HUES6 (cell line): ENCODE measurements around the gene ACAD10.
A peak's percentile ranks its signal among the peaks of the same experiment; 100 is the strongest.
"Not testable (repeated sequence)": the region's sequence is repeated elsewhere in the genome, so short reads cannot be mapped to it uniquely, and the experiment has no call there.

ENCODE experiments used
- H3K27ac ChIP-seq: 2 replicates; pipeline ENCODE4 v1.7.0; 2013; ENCODE audit warnings: low read depth, mild to moderate bottlenecking, low read length, inconsistent platforms
- H3K27me3 ChIP-seq: 2 replicates; pipeline ENCODE4 v1.6.1; 2013; ENCODE audit warnings: low read length; ENCODE audit not compliant: control insufficient read depth, insufficient read depth
- H3K36me3 ChIP-seq: 2 replicates; pipeline ENCODE4 v1.6.1; 2013; ENCODE audit warnings: low read length; ENCODE audit not compliant: control insufficient read depth, insufficient read depth
- H3K4me1 ChIP-seq: 2 replicates; pipeline ENCODE4 v1.6.1; 2013; ENCODE audit warnings: low read length; ENCODE audit not compliant: control insufficient read depth, insufficient read depth
- H3K4me3 ChIP-seq: 2 replicates; pipeline ENCODE4 v1.5.1; 2013; ENCODE audit warnings: low read depth, low read length
- H3K9ac ChIP-seq: one replicate; pipeline ENCODE4 v1.6.1; 2013; ENCODE audit warnings: mild to moderate bottlenecking, low read length
- H3K9me3 ChIP-seq: 2 replicates; pipeline ENCODE4 v1.6.1; 2013; ENCODE audit warnings: low read depth, low read length; ENCODE audit not compliant: control insufficient read depth, insufficient read depth

The ACAD10 gene

DNA sequence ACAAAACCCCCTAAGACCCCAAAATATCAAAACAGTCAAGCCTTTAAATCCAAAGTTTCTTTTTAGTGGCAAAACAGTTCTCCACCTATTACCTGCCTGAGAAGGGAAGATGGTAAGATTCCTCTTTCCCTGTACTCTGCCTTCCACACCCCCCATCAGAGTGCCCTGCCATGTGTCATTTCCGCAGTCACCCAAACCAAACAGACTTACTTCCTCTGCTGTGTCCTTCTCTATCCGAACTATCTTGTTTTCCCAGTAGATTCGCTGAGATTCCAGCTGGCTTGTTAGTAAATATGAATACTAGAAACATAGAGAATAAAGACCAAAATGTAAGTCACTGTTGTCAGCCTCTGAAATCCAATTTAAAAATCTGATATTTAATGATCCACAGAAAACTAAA is 30.5 kb upstream of the ACAD10 start:
- H3K27ac ChIP-seq = no peak overlapping the region
- H3K4me3 ChIP-seq = no peak overlapping the region
- no peaks in the 10 kb centered on the region for H3K4me1 ChIP-seq
- no peaks in the 10 kb centered on the region for H3K9me3 ChIP-seq
- H3K36me3 ChIP-seq = peaks cover 83% of the 10 kb centered on the region
- no peak overlapping the region for H3K9ac ChIP-seq
- H3K27me3 ChIP-seq = no peaks in the 10 kb centered on the region

DNA sequence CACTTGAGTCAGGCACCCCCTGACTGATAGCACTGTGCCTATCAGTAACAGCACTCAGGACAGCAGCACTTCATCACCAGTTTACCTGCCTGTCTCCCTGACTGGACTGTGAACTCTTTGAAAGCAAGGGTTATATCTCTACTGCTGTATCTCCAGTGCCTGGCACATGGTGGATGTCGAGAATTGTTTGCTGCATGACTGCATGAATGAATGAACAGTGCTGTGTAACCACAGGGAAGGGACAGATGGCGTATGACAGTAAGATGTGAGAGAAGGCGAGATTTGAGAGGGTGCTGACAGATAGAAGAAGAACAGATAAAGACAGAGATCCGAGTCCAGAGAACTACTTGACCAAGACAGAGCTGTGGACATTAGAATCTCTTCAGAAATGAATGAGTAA is 29.8 kb upstream of the ACAD10 start:
- H3K36me3 ChIP-seq = peaks cover 82% of the 10 kb centered on the region
- no peak overlapping the region for H3K4me3 ChIP-seq

DNA sequence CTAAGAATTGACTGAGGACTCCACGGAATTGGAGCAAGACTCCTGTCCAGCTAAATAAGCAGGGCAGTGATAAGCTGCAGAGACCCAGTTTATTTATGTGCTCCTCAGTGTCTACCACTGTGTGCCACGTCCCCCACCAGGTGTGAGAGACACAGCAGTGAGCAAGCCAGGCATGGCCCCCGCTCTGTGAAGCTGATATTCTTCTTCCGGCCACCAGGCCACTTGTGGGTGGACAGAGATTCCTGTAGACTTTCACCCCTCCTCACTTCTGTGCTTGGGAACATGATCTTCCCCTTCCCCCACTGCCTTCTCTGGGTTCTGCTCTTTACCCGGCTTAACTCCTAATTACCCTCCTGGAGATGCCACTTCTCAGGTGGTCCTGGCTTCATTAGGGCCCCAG is 21.4 kb upstream of the ACAD10 start:
- H3K36me3 ChIP-seq = peaks cover 56% of the 10 kb centered on the region

More for the DNA sequence above, 29.8 kb upstream of the ACAD10 start:
- no peaks in the 10 kb centered on the region for H3K4me1 ChIP-seq
- H3K9ac ChIP-seq = no peak overlapping the region
- H3K9me3 ChIP-seq = no peaks in the 10 kb centered on the region
- H3K27ac ChIP-seq = no peak overlapping the region
- no peaks in the 10 kb centered on the region for H3K27me3 ChIP-seq

DNA sequence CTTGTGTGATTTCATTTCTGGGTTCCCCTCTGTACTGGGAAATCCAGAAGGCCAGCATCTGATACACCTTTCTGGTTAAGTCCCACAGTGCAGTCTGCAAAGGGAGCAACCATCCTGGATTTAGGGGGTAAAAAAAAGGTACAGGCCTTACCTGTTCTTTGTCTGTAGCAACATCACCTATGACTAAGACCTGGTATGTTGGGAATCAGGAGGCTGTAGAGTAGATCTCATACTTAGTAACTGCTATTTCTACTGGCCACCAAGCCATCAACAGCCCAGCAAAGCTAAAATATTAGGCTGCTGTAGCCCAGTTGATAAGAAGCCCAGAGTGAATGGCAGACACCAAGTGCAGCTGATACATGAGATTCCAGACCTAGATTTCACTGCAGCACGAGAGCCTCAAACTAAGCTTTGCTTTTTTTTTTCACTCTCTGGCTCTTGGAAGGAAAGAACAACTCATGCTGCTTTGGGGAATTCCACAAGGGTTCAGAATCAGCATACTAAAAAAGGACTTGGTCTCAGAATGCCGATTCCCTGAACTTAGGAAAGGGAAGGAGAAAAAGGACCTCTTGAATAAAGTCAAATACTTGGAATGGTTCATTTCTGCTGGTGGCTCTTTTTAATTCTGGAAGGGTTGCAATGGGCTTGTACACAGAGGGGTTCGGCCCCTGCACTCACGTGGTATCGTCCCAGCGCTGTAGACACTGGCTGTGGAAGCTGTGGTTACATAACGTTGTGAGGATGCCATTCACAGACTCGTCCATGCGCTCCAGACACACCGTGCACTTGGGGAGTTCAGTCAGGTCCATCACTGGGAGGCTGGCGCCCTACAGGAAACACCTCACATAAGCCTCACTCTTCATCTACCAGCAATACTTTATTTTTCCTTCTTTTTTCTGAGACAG is 20.6 kb upstream of the ACAD10 start:
- H3K27ac ChIP-seq = no peak overlapping the region
- H3K9ac ChIP-seq = no peak overlapping the region
- H3K36me3 ChIP-seq = peaks cover 56% of the 10 kb centered on the region
- H3K4me1 ChIP-seq = no peaks in the 10 kb centered on the region
- no peaks in the 10 kb centered on the region for H3K9me3 ChIP-seq
- no peak overlapping the region for H3K4me3 ChIP-seq
- no peaks in the 10 kb centered on the region for H3K27me3 ChIP-seq

More for the DNA sequence above, 21.4 kb upstream of the ACAD10 start:
- no peaks in the 10 kb centered on the region for H3K9me3 ChIP-seq
- H3K27ac ChIP-seq = no peak overlapping the region
- H3K9ac ChIP-seq = no peak overlapping the region
- no peak overlapping the region for H3K4me3 ChIP-seq
- no peaks in the 10 kb centered on the region for H3K27me3 ChIP-seq
- no peaks in the 10 kb centered on the region for H3K4me1 ChIP-seq

DNA sequence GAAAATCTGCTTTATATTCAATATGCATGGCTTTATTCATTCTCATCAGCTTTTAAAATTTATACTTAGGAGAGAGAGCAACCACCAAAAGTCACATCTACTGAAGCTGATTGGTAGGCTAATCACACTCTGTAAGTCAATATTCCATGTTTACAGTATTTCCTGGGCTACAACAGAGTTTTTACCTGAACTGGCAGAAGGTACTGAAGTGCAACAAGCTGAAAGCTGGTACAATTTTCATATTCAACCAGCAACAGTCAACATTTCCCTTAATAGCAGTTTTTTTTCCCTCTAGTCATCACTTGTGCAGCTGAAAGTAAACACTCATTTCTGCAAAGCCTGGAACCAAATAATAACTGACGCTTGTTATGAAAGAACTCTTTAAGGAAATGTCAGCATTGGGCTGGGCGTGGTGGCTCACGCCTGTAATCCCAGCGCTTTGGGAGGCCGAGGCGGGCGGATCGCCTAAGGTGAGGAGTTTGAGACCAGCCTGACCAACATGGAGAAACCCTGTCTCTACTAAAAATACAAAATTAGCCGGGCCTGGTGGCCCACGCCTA is 13.0 kb upstream of the ACAD10 start:
- Histone ChIP-seq H3K4me1 (no peaks in the 10 kb centered on the region), H3K27me3 (no peaks in the 10 kb centered on the region), H3K9ac (no peak overlapping the region), H3K9me3 (no peaks in the 10 kb centered on the region), H3K27ac (no peak overlapping the region), H3K4me3 (no peak overlapping the region), H3K36me3 (peaks cover 73% of the 10 kb centered on the region)

DNA sequence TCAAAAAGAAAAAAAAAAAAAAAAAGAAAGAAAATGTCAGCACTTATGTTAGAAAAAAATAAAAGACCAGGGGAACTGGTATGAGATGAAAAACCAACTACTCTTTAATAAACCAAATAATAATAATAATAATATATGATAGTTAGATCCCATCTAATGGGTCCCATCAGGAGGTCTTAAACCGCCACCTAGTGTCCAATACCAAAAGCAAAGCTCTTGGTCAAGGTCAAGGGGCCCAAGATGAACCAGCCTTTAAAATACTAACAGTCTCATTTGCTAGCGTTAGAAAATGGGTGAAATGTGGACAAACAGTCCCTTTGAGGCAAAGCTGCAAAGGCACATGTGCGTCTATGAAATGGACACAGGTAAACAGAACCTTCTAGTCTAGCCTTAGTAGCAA is 12.3 kb upstream of the ACAD10 start:
- H3K27ac ChIP-seq = no peak overlapping the region
- no peak overlapping the region for H3K9ac ChIP-seq
- no peaks in the 10 kb centered on the region for H3K27me3 ChIP-seq
- H3K4me1 ChIP-seq = no peaks in the 10 kb centered on the region
- no peaks in the 10 kb centered on the region for H3K9me3 ChIP-seq
- no peak overlapping the region for H3K4me3 ChIP-seq
- peaks cover 73% of the 10 kb centered on the region for H3K36me3 ChIP-seq

DNA sequence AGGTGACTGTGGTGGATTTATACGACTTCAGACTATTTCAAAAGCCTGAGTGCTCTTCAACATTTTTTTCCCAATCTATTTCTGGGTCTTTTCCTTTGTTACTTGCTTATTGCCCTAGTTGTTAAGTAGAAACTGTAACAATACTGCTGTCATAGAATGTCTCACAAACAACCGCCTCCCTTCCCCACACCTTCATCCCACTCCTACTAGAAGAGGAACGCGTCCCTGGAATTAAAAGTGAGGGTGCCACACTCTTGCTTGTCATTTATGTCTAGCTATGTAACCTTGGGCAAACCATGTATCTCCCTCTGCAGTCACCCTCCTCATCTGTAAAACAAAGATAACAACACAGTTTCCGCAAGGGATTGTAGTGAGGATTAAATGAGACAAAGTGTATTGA is 8.7 kb upstream of the ACAD10 start:
- Histone ChIP-seq H3K4me3 (no peak overlapping the region), H3K4me1 (no peaks in the 10 kb centered on the region), H3K27me3 (no peaks in the 10 kb centered on the region), H3K27ac (no peak overlapping the region), H3K9ac (no peak overlapping the region), H3K36me3 (peaks cover 81% of the 10 kb centered on the region), H3K9me3 (no peaks in the 10 kb centered on the region)

DNA sequence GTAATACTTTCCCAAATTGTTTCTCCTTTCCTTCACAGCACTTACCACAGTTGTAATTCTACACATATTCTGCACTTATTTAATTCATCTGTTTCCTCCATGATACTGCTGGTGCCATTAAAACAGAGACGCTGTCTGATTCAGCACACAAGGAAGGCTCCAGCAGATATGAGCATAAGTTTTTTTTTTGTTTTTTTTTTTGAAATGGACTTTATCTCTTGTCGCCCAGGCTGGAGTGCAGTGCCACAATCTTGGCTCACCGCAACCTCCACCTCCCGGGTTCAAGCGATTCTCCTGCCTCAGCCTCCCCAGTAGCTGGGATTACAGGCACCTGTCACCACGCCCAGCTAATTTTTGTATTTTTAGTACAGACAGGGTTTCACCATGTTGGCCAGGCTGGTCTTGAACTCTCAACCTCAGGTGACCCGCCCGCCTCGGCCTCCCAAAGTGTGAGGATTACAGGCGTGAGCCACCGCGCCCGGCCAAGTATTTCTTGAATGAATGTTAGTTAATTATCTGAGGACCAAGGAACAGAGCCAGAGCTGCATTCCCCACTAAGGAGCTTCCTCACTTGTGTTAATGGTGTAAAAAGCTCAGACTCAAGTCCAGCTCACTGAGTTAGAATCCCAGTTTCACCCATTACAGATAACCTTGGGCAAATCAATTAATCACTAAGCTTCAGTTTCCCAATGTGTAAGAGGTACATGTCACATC is 1.2 kb upstream of the ACAD10 start:
- peak overlapping the region; percentile 90 for H3K9ac ChIP-seq
- H3K27me3 ChIP-seq, H3K9me3 ChIP-seq, H3K4me1 ChIP-seq: not testable (repeated sequence)
- peaks cover 33% of the 10 kb centered on the region for H3K36me3 ChIP-seq
- H3K27ac ChIP-seq = peak overlapping the region; percentile 35; the same call in 1 of the 2 replicates
- peak overlapping the region; percentile 92 for H3K4me3 ChIP-seq

DNA sequence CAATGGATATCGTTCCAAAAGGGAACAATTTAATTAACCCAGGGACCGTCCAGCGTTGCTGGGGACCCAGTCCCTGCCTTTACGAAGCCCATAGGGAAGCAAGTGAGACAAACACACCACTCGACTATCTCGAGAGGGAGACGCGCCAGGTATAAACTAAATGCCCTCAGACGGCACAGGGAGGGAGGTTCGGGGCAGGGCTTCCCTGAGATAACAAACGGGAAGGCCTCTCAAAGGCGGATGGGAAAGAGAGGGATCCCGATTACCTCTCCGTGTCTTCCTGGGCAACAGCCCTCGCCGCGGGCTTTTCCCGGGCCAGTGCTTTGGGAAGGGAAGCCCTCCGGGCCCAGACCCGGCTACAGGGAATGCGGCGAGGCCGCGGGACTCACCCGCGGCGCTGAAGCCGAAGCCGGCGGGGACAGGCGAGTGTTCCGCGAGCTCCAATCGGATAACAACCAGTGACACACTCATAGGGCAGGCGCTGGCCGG is 487 bp upstream of the ACAD10 start:
- H3K9me3 ChIP-seq = no peaks in the 10 kb centered on the region
- H3K27me3 ChIP-seq = no peaks in the 10 kb centered on the region
- H3K4me3 ChIP-seq = peak overlapping the region; percentile 92
- H3K9ac ChIP-seq = peak overlapping the region; percentile 90
- peak overlapping the region; percentile 35; the same call in 1 of the 2 replicates for H3K27ac ChIP-seq
- H3K4me1 ChIP-seq = peaks cover 5% of the 10 kb centered on the region
- H3K36me3 ChIP-seq = peaks cover 30% of the 10 kb centered on the region

DNA sequence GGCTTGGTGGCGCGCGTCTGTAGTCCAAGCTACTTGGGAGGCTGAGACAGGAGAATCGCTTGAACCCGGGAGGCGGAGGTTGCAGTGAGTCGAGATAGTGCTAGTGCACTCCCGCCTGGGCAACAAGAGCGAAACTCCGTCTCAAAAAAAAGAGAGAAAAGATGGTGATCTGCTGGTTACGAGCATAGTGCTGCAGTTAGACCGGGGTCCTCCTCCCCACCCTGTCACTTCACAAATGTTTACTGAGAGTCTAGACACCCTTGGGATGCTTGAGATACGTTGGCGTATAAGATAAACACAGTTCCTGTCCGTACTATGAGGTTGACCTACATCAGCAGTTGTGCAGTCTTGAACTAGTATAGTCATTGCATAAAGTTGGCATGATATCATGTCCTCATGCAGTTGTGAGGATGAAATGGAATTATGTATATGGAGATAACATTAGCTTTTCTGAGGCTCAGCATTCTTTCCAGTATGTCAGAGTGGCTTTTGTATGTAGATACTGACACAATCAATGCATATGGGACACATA is 787 bp downstream of the ACAD10 start:
- Histone ChIP-seq H3K9me3 (no peaks in the 10 kb centered on the region), H3K4me3 (peak overlapping the region; percentile 92), H3K36me3 (peaks cover 17% of the 10 kb centered on the region), H3K27ac (no peak overlapping the region), H3K27me3 (no peaks in the 10 kb centered on the region), H3K9ac (peak overlapping the region; percentile 90), H3K4me1 (peaks cover 5% of the 10 kb centered on the region)
